WTC11 (cell line): ENCODE results near the gene TBC1D20. TPM values are rescaled to one million over a fixed set of nuclear protein-coding genes. Genes with fewer than 3 reads are reported as not detected.
A peak's percentile ranks its signal among the peaks of the same experiment; 100 is the strongest.

Experiments used
- AFF4 ChIP-seq: sonication (generic); formaldehyde crosslinking; IDR thresholded peaks from 2 replicates; pipeline ENCODE4 v1.8.1; 2023; ENCODE audit warnings: mild to moderate bottlenecking, missing genetic modification reagents, borderline replicate concordance
- CDX4 ChIP-seq: fragments of 250-450 bp; sonication (Bioruptor Pico); IDR thresholded peaks from 2 replicates; pipeline ENCODE4 v1.9.0; 2021; ENCODE audit warnings: moderate library complexity, mild to moderate bottlenecking, inconsistent platforms, borderline replicate concordance
- ERG ChIP-seq: fragments of 250-450 bp; sonication (Bioruptor Pico); IDR thresholded peaks from 2 replicates; pipeline ENCODE4 v1.8.0; 2021; ENCODE audit warnings: mild to moderate bottlenecking
- FOXK1 ChIP-seq: sonication (generic); formaldehyde crosslinking; IDR thresholded peaks from 2 replicates; pipeline ENCODE4 v1.8.0; 2022; ENCODE audit warnings: mild to moderate bottlenecking, moderate library complexity, missing genetic modification reagents
- HMGA2 ChIP-seq: fragments of 250-450 bp; sonication (Bioruptor Pico); IDR thresholded peaks from 2 replicates; pipeline ENCODE4 v1.4.0; 2021; ENCODE audit warnings: mild to moderate bottlenecking, moderate library complexity
- IRF2 ChIP-seq: sonication (generic); formaldehyde crosslinking; IDR thresholded peaks from 2 replicates; pipeline ENCODE4 v1.8.0; 2022; ENCODE audit warnings: low read depth, missing genetic modification reagents, borderline replicate concordance
- JAZF1 ChIP-seq: fragments of 250-450 bp; sonication (Bioruptor Pico); IDR thresholded peaks from 2 replicates; pipeline ENCODE4 v1.9.0; 2021; ENCODE audit warnings: moderate library complexity, mild to moderate bottlenecking, inconsistent platforms
- PRDM15 ChIP-seq: sonication (generic); formaldehyde crosslinking; IDR thresholded peaks from 2 replicates; pipeline ENCODE4 v1.8.0; 2022; ENCODE audit warnings: missing genetic modification reagents
- TEAD1 ChIP-seq: sonication (generic); formaldehyde crosslinking; IDR thresholded peaks from 2 replicates; pipeline ENCODE4 v1.8.0; 2022; ENCODE audit warnings: mild to moderate bottlenecking, missing genetic modification reagents
- ZNF121 ChIP-seq: sonication (generic); formaldehyde crosslinking; IDR thresholded peaks from 2 replicates; pipeline ENCODE4 v1.8.0; 2023; ENCODE audit warnings: missing genetic modification reagents
- ZNF138 ChIP-seq: sonication (generic); formaldehyde crosslinking; conservative IDR thresholded peaks from 2 replicates; pipeline ENCODE4 v1.8.1; 2022; ENCODE audit warnings: mild to moderate bottlenecking, moderate library complexity, missing genetic modification reagents
- ZNF232 ChIP-seq: sonication (generic); formaldehyde crosslinking; IDR thresholded peaks from 2 replicates; pipeline ENCODE4 v1.8.0; 2022; ENCODE audit warnings: mild to moderate bottlenecking, missing genetic modification reagents
- ZNF263 ChIP-seq: sonication (generic); formaldehyde crosslinking; IDR thresholded peaks from 2 replicates; pipeline ENCODE4 v1.8.1; 2022; ENCODE audit warnings: low read depth, mild to moderate bottlenecking, moderate library complexity, missing genetic modification reagents
- ZNF396 ChIP-seq: fragments of 250-450 bp; sonication (Bioruptor Pico); IDR thresholded peaks from 2 replicates; pipeline ENCODE4 v1.8.0; 2021; ENCODE audit warnings: mild to moderate bottlenecking, moderate library complexity, borderline replicate concordance
- ZNF416 ChIP-seq: fragments of 250-450 bp; sonication (Bioruptor Pico); IDR thresholded peaks from 2 replicates; pipeline ENCODE4 v1.9.0; 2021; ENCODE audit warnings: mild to moderate bottlenecking, inconsistent platforms
- ZNF425 ChIP-seq: fragments of 250-450 bp; sonication (Bioruptor Pico); conservative IDR thresholded peaks from 2 replicates; pipeline ENCODE4 v1.9.0; 2021; ENCODE audit warnings: mild to moderate bottlenecking
- total RNA-seq: library from RNA; stranded (reverse); gene quantifications from 3 replicates; pipeline ENCODE4 v1.2.3, GENCODE V29; 2021
- TF ChIP-seq, protein P1 (sequence below): sonication (generic); formaldehyde crosslinking; IDR thresholded peaks from 2 replicates; pipeline ENCODE4 v1.8.0; 2022; ENCODE audit warnings: mild to moderate bottlenecking, missing genetic modification reagents
- TF ChIP-seq, protein P2 (sequence below): sonication (generic); formaldehyde crosslinking; IDR thresholded peaks from 2 replicates; pipeline ENCODE4 v1.8.0; 2022; ENCODE audit warnings: mild to moderate bottlenecking, missing genetic modification reagents
- TF ChIP-seq, protein P3 (sequence below): sonication (generic); formaldehyde crosslinking; IDR thresholded peaks from 2 replicates; pipeline ENCODE4 v1.8.0; 2023; ENCODE audit warnings: mild to moderate bottlenecking, missing genetic modification reagents

The TBC1D20 gene
- total RNA-seq, 1 experiment from 2014 or later, result 14.6 TPM

DNA sequence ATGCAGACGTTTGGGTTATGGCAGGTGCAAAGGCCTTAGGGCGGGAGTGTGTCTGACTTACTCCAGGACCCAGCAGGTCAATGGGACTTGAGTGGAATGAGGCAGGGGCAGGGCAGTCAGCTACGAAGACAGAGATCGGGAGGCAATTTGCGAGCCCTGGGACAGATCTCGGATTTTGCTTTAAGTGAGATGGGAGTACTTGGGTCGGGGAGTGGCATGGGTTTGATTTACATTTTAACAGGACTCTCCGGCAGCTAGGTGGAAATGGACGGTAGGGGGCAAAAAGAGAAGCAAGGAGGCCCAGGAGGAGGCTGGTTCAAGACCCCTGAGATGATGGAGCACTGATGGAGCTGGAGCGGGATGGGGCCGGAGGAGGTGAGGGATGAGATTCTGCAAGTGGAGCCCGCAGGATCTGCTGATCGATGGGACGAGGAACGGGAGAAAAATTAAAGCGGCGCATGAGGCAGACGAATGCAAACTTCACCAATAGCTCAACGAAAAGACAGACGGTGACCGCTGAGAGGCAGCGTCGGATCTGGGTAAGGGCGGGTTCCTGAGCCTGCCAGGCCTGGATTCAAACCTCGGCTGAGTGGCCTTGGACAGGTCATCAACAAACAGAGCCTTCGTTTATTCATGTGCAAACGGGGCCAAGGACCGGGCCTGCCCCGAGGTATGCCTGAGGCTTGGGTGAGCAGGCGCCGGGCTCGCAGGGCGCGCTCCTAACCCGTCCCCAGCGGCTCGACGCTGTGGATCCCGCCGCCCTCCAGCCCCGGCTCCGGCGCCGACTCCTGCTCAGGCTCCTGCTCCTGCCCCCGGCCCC is 55.0 kb downstream of the TBC1D20 start (continued):
- TF ChIP-seq, protein P1, sequence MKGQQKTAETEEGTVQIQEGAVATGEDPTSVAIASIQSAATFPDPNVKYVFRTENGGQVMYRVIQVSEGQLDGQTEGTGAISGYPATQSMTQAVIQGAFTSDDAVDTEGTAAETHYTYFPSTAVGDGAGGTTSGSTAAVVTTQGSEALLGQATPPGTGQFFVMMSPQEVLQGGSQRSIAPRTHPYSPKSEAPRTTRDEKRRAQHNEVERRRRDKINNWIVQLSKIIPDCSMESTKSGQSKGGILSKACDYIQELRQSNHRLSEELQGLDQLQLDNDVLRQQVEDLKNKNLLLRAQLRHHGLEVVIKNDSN (CRISPR knock-in tag), result 0 out of 2 replicates have a peak, but pooled peaks have one; percentile 34
- TF ChIP-seq ZNF232 (CRISPR knock-in tag) (no peak), AFF4 (CRISPR knock-in tag) (no peak), ZNF263 (no peak), ZNF138 (CRISPR knock-in tag) (no peak), PRDM15 (CRISPR knock-in tag) (peak; percentile 93), ZNF425 (CRISPR knock-in tag) (no peak), ZNF121 (CRISPR knock-in tag) (peak; percentile 42), ZNF396 (CRISPR knock-in tag) (no peak), CDX4 (CRISPR knock-in tag) (no peak), ERG (CRISPR knock-in tag) (no peak), FOXK1 (CRISPR knock-in tag) (peak; percentile 54; the same call in 1 of the 2 replicates), TEAD1 (CRISPR knock-in tag) (no peak), HMGA2 (CRISPR knock-in tag) (no peak; the same call in 1 of the 2 replicates), JAZF1 (CRISPR knock-in tag) (no peak), ZNF416 (CRISPR knock-in tag) (no peak), IRF2 (CRISPR knock-in tag) (no peak)
- TF ChIP-seq, protein P2, sequence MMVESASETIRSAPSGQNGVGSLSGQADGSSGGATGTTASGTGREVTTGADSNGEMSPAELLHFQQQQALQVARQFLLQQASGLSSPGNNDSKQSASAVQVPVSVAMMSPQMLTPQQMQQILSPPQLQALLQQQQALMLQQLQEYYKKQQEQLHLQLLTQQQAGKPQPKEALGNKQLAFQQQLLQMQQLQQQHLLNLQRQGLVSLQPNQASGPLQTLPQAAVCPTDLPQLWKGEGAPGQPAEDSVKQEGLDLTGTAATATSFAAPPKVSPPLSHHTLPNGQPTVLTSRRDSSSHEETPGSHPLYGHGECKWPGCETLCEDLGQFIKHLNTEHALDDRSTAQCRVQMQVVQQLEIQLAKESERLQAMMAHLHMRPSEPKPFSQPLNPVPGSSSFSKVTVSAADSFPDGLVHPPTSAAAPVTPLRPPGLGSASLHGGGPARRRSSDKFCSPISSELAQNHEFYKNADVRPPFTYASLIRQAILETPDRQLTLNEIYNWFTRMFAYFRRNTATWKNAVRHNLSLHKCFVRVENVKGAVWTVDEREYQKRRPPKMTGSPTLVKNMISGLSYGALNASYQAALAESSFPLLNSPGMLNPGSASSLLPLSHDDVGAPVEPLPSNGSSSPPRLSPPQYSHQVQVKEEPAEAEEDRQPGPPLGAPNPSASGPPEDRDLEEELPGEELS (CRISPR knock-in tag), result no peak
- TF ChIP-seq, protein P3, sequence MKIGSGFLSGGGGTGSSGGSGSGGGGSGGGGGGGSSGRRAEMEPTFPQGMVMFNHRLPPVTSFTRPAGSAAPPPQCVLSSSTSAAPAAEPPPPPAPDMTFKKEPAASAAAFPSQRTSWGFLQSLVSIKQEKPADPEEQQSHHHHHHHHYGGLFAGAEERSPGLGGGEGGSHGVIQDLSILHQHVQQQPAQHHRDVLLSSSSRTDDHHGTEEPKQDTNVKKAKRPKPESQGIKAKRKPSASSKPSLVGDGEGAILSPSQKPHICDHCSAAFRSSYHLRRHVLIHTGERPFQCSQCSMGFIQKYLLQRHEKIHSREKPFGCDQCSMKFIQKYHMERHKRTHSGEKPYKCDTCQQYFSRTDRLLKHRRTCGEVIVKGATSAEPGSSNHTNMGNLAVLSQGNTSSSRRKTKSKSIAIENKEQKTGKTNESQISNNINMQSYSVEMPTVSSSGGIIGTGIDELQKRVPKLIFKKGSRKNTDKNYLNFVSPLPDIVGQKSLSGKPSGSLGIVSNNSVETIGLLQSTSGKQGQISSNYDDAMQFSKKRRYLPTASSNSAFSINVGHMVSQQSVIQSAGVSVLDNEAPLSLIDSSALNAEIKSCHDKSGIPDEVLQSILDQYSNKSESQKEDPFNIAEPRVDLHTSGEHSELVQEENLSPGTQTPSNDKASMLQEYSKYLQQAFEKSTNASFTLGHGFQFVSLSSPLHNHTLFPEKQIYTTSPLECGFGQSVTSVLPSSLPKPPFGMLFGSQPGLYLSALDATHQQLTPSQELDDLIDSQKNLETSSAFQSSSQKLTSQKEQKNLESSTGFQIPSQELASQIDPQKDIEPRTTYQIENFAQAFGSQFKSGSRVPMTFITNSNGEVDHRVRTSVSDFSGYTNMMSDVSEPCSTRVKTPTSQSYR (CRISPR knock-in tag), result no peak
